HG02885 (cell line): ENCODE results near the gene RBM41.
"Not testable (repeated sequence)": the region's sequence is repeated elsewhere in the genome, so short reads cannot be mapped to it uniquely, and the experiment has no call there.

Experiments used
- ATAC-seq: cut with Tn5 transposase; IDR thresholded peaks from one replicate; pipeline ENCODE4 v1.9.1; 2021; ENCODE audit warnings: mild to moderate bottlenecking; ENCODE audit not compliant: unreplicated experiment, poor library complexity

RBM41 gene

DNA sequence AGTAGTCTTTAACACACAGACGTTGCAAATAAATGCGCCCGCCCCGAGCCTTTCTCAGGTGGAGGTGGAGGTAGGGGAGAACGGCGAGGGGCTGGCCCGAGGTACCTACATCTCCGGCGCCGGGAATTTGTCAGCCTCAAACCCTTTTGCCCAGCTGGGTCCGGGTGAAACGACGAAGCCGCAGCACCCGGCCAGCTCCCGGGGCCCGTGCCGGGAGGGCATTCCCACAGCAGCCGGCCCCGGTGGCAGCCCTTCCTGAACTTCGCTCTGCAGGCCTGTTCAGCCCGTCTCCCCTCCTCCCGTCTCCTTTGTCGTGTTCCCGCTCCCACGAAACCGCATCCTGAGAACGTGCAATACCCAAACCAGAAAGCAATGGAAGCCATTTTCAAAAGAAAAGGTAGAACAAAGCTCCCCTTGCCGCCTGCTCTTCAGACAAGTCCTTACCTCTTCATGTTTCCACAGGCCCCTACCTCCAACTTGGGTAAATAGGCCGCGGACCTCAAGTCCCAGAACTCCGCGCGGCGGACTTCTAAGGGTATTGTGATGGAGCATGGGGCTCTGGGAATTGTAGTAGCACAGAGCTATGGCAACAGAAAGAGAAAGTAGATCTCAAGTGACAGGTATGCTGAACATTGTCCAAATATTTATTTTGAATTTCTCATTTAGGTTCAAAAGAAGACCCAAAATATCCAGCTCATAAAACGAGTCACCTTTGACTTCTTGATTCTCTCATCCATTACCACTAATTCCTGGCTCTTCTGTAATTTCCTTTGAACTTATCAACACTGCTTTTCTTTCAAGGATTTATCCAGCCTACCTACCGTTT, at the start of gene RBM41:
Gene RBM41 (minus strand): TSS at position 501 of the 826 bp plus-strand sequence. CDS start 49 bp downstream, at position 452.
- peak; percentile 99 for ATAC-seq

DNA sequence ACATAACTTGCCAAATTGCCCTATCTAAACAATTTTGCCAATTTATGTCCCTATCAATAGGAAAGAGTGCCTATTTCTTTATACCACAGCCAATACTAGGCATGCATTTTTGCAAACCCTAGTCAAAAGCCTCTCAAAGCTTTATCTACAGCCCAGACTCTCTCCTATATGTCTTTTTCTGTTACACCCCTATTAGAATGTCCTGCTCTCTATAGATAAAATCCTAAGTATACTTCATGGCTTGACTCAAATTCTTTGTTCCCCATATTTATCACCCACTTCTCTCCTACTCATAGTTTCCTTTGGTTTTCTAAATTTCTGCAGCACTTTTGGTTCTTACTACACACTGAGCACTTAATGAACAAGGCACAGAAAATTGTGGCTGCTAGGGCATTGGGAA, 49.6 kb upstream of the RBM41 start:
- no peak for ATAC-seq

DNA sequence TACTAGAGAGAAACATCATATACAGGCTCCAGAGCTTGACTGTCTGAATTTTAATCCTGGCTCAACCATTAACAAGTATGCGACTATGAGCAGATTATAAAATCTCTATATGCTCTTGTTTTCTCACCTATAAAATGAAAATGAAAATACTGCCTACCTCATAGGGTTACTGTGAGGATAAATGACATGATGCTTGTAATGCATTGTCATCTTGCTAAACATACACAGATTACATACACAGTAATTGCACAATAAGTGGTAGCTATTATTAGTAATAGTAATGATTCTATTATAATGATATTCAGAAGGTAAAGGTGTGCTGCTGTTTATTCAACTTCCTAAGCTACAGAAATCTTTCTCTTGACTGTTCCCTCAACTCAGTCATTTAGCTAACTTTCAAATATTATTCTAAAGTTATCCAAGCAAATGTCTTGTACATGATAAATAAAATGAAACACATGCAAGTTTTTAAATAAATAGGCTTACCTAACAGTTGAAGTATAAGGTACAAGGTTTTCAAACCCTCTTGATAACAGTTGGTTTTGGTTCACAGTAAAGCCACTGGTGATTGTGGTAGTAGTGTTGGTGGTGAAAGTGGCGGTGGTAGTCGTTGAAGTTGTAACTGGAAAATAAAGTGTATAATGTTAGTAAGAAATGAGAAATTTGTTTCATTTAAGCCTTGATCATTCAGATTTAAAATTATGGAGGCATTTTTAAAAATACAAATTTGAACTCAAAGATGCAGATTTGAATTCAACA, 48.7 kb upstream of the RBM41 start:
- ATAC-seq: no peak

DNA sequence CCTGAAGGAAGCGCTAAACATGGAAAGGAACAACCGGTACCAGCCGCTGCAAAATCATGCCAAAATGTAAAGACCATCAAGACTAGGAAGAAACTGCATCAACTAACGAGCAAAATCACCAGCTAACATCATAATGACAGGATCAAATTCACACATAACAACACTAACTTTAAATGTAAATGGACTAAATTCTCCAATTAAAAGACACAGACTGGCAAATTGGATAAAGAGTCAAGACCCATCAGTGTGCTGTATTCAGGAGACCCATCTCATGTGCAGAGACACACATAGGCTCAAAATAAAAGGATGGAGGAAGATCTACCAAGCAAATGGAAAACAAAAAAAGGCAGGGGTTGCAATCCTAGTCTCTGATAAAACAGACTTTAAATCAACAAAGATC, 39.0 kb upstream of the RBM41 start:
- ATAC-seq: not testable (repeated sequence)

DNA sequence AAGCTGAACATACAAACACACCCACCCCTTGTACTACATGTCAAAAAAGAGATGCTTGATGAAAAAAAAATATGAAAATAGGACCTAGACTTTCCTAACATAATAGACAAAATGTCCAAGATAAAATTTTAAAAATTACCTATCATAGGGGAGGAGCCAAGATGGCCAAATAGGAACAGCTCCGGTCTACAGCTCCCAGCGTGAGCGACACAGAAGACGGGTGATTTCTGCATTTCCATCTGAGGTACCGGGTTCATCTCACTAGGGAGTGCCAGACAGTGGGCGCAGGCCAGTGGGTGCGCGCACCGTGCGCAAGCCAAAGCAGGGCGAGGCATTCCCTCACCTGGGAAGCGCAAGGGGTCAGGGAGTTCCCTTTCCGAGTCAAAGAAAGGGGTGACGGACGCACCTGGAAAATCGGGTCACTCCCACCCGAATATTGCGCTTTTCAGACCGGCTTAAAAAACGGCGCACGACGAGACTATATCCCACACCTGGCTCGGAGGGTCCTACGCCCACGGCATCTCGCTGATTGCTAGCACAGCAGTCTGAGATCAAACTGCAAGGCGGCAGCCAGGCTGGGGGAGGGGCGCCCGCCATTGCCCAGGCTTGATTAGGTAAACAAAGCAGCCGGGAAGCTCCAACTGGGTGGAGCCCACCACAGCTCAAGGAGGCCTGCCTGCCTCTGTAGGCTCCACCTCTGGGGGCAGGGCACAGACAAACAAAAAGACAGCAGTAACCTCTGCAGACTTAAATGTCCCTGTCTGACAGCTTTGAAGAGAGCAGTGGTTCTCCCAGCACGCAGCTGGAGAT, 37.2 kb upstream of the RBM41 start:
- not testable (repeated sequence) for ATAC-seq

DNA sequence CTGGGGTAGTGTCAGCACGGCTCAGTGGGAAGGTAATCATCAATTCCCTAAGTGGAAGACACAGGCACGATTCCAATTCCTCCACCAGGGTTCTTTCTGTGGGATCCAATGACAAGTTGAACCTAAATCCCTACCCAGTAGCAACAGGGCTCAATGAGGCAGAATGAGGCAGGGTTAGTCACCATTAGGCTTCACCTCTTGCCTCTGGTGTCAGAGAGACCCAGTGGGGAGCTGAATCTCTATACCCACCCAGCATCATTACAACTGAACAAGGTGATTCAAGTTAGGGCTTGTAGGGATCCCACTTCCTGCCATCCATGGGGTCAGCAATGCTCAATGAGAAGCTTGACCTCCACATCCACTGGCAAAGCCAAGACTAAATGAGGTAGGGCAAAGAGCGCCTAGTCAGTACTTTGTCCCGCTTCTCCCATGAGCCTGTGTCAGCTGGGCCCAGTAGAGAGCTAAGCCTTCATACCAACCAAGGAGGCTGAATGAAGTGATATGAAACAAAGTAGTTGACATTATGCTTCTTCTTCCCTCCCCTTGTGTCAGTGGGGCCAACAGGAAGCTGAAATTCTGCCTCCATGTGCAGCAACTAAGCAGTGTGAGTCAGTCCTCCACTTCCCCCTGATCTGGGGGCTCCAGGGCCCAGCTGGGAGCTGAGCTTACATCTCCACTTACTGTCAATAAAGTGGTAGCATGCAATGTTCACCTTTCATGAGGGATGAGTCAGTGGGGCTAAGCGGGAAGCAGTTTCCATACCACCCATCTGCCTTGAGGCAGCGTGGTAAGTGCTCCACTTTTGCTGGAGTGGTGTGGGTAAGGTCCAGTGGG, 36.4 kb upstream of the RBM41 start:
- ATAC-seq: no peak

DNA sequence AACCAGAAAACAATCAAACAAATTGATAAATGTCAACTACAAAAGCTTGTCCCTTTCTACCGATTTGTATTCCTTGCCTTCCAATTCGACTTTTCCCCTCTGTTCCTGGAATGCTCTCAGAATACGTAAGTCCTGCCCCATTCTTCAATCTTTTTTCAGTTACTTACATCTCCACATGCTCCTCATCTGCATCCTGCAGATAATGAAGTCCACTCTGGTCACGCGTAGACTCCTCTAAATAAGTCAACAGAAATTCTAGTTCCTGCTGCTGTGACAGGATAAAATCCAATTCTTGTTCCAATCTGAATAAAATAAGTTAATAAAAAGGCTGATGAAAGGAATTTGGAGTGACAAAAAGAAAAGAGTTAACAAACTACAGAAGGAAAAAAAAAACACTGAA, 34.4 kb upstream of the RBM41 start:
- ATAC-seq: no peak

DNA sequence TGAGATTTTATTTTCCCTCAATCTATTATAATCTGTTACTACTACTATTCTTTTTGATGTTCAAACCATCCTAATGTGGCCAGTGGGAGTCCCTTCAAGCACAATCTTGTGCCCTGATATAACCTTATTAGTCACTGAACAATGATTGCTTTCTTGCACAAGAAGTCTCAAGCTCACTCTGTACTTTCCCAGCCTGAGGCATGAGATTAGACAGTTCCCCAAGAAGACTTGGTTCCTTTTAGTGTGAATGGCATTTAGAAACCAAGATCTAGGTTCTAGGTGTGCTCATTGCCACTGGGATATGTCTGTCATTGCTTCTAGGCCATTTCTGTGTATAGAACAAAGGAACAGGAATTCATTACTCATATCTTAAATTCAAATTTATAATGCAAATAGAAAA, 28.0 kb upstream of the RBM41 start:
- no peak for ATAC-seq

DNA sequence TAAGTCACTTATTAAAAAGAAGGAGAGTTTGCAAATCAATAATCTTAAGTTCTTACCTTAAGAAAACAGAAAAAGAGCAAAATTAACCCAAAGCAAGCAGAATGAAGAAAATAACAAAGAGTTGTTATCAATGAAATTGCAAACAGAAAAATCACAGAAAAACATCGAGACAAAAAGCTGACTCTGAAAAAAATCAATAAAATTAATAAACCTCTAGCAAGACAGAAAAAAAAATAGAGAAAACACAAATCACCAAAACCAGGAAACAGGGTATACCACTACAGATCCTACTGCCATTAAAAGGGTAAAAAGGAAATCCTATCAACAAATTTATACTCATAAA, 17.3 kb upstream of the RBM41 start:
- ATAC-seq: no peak

DNA sequence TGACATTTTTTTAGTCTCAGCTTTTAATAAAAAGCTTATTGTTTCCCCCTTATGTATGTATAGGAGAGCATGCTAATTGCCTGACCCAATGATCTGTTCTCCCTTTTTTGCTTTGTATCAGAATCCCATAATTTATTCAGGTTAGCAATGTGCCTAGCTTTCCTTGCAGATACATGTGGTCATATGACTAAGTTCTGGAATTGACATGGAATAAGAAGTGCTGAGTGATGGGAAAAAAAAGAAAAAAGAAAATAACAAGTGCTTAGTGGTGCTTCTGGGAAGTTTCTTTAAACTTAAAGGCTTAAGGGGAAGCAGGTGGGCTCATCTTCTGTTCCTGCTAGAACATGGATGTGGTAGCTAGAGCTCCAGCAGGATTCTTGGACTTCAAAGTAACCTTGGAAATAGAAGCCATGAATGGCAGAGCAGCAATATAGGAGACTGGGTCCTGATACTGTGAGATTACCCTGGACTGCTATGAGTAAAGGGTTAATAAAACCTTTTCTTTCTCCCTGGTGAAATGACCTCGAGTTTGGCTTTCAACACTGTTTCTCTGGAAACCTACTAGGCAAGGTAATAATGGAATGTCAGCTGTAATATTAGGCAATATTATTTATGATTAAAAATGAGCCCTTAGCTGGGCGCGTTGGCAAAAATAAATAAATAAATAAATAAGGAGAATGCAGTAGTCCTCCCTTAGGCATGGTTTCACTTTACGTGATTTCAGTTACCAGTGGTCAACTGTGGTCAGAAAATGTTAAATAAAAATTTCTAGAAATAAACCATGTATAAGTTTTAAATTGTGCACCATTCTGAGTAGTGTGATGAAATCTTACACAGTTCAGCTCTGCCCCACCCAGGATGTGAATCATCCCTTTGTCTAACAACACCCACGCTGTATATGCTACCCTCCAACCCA, 16.7 kb upstream of the RBM41 start:
- ATAC-seq: no peak

DNA sequence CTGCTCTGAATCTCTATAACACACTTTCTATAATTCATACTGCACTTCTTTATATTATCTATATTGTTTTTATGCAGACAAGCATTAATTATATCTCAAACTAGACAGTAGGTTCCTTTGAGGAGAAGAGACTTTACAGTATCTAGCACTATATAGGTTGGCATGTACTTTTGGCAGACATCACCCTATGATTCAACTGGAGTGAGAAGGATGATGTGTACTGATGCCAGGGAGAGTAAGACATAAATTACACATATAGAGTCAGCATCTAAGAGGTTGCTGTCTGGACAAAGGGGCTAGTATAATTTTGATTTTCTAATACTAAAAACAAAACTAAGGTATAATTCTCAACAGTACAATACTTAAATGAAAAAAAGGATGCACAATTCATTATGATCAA, 5.1 kb upstream of the RBM41 start:
- no peak for ATAC-seq

DNA sequence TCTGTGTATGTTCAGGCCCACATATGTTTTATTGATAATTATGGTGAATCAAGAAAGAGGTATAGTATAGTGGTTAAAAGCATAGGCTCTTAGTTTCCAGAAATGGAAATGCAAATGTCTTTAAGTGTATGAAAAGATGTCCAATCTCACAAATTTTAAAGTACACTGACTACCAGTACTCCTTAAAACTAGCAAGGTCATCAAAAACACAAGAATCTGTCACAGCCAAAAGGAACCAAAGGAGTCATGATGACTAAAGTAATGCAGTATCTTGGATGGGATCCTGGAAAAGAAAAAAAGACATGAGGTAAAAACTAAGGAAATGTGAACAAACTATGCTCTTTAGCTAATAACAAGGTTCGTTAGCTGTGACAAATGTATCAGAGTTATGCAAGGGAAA, 661 bp upstream of the RBM41 start:
- ATAC-seq: no peak

DNA sequence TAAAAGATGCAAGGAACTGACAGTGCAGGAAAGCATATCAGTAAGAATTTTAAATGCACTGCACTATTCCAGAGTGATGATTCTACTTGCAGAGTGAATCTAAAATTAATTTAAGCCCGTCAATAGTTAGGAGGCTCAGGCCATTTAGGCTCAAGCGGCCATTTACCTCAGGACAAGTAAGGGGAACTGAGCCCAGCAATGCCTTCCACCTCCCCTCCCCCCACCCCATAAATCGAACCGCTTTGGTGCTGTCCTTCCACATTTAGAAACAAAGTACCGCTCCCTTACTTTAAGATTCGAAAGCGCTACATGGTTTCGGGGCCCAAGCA, 665 bp downstream of the RBM41 start:
- ATAC-seq: peak; percentile 20

DNA sequence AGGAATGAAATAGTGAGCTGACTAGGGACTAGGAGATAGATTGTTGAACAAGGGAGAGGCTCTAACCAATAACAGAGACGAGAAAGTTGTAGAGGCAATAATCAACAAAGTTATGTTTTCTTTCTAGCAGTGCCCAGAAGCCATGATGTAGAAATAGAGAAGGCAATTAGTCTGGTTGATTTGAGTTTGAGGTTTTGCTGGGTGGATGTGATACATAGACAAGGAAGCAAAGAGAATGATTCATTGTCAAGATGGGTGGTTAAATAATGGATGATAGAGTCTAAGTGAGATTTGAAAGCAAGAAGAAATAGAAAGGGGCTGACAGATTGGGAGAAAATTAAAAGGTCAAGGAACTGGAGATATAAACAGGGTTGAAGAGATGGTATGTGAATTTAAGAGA, 11.2 kb downstream of the RBM41 start:
- ATAC-seq: no peak

DNA sequence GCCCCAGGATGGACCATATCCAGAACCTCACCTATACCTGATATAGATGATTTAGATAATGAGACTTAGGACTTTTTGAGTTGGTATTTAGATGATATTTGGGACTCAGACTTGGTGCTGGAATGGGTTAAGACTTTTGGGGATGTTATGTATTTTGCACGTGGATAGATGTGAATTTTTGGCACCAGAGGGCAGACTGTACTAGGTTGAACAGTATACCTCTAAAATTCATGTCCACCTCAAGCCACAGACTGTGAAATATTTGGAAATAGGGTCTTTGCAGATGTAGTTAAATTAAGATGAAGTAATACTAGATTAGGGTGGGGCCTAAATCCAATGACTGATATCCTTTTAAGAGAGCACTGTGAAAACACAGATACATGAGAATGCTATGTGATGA, 15.6 kb downstream of the RBM41 start:
- ATAC-seq: no peak

DNA sequence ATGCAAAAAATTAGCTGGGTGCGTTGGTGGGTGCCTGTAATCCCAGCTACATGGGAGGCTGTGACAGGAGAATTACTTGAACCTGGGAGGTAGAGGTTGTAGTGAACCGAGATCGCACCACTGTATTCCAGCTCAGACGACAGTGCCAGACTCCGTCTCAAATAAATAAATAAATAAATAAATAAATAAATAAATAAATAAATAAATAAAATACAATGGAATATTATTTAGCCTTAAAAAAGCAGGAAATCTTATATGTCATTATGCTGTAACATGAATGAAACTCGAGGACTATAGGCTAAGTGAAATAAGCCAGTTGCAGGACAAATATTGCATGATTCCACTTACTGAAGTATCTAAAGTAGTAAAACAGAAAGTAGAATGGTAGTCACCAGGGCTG, 42.5 kb downstream of the RBM41 start:
- no peak for ATAC-seq

DNA sequence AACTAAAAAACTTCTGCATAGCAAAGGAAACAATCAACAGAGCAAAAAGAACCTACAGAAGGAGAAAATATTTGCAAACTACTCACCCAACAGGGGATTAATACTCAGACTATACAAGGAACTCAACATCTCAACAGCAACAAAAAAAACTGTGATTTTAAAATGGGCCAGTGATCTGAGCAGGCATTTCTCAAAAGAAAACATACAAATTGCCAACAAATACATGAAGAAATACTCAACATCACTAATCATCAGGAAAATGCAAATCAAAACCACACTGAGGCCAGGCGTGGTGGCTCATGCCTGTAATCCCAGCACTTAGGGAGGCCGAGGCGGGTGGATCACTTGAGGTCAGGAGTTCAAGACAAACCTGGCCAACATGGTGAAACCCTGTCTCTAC, 60.9 kb downstream of the RBM41 start:
- not testable (repeated sequence) for ATAC-seq

DNA sequence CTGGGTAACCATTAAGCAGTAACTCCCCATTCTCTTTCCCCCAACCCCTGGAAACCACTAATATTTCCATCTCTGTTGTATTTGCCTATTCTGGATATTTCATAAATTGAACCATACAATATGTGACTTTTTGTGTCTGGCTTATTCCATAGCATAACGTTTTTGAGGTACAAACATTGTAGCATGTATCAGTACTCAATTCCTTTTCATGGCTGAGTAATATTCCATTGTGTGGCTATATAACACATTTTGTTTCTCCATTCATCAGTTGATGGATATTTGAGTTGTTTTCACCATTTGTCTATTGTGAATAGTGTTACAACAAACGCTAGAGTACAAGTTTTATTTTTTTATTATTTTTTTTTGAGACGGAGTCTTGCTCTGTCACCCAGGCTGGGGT, 63.6 kb downstream of the RBM41 start:
- no peak for ATAC-seq

DNA sequence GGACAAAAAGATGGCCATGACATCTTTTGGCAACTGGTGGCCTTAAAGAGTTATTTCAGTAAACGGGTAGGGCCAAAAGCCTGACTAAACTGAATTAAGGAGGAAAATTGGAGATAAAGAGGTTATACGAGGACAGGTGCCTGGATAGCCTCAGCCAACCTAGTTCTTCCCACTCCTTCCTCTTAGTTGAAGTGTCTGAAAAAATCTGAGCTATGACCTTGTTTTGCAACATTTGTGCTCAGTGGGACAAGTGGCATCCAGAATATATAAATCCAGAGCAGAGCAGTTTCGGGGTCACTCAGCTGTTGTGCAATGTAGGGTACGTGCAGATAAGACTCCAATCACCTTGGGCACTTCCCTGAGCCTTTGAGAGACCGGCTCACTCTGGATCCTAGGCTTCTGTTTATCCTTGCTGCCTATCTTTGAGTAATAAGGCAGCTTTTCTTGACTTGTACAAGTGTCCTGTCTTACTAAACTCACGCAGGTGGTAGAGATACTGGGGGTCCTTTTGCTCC, 68.4 kb downstream of the RBM41 start:
- no peak for ATAC-seq
